H1 (cell line): ENCODE data around the gene FBXO28.

Experiments
- ATF2 ChIP-seq: IDR thresholded peaks from 2 replicates; pipeline ENCODE4 v1.6.1; 2012; ENCODE audit warnings: low read length, inconsistent platforms
- CTCF ChIP-seq, 3 experiments: IDR thresholded peaks; 1 replicate in 2 of 3; 2 replicates in 1 of 3; pipeline versions ENCODE4 v1.5.1 to v1.6.1; 2011; ENCODE audit warnings: low read length in 3 of 3, mild to moderate bottlenecking in 3 of 3, inconsistent platforms in 2 of 3, low read depth in 1 of 3, moderate library complexity in 1 of 3; ENCODE audit not compliant: insufficient read depth in 1 of 3; ENCODE audit errors: control extremely low read depth in 1 of 3
- EZH2 ChIP-seq: fragments of 200-600 bp; sonication (generic); IDR thresholded peaks from 2 replicates; pipeline ENCODE4 v1.7.1; 2012; ENCODE audit warnings: low read depth, mild to moderate bottlenecking, moderate library complexity, low read length, inconsistent platforms; ENCODE audit not compliant: severe bottlenecking
- POLR2A ChIP-seq, 2 experiments: IDR thresholded peaks; 1 replicate in 1 of 2; 2 replicates in 1 of 2; pipeline ENCODE4 v1.6.1; 2011; ENCODE audit warnings: low read depth in 2 of 2, low read length in 2 of 2, mild to moderate bottlenecking in 2 of 2; ENCODE audit errors: control extremely low read depth in 1 of 2
- POLR2AphosphoS5 ChIP-seq: IDR thresholded peaks from 2 replicates; pipeline ENCODE4 v1.6.1; 2011; ENCODE audit warnings: low read depth, low read length
- RFX5 ChIP-seq: IDR thresholded peaks from 2 replicates; pipeline ENCODE4 v1.6.1; 2011; ENCODE audit warnings: low read depth, low read length, improper control_type of control experiment, borderline replicate concordance
- SIN3A ChIP-seq, 2 experiments: IDR thresholded peaks in 1 of 2; conservative IDR thresholded peaks in 1 of 2; 2 replicates each; pipeline ENCODE4 v1.6.1; 2011 to 2012; ENCODE audit warnings: low read length in 2 of 2, improper control_type of control experiment in 1 of 2, low read depth in 1 of 2, mild to moderate bottlenecking in 1 of 2
- TAF1 ChIP-seq: IDR thresholded peaks from 2 replicates; pipeline ENCODE4 v1.6.1; 2011; ENCODE audit warnings: mild to moderate bottlenecking, low read depth, low read length
- TEAD4 ChIP-seq: IDR thresholded peaks from 2 replicates; pipeline ENCODE4 v1.6.1; 2012; ENCODE audit warnings: low read depth, low read length, inconsistent platforms, mixed read lengths

- TF ChIP-seq RFX5 (no peak), EZH2 (no peak), POLR2A (IDR thresholded peaks at IDR 0.05; ENCODE audit: control extremely low read depth in 1 of 2, low read depth in 2 of 2, low read length in 2 of 2) (no peak), CTCF (IDR thresholded peaks at IDR 0.05; ENCODE audit: control extremely low read depth in 1 of 3, insufficient read depth in 1 of 3, low read depth in 1 of 3, low read length in 3 of 3) (no peak), TAF1 (no peak), SIN3A (conservative IDR thresholded peaks at IDR 0.05 in 1 of 2, IDR thresholded peaks at IDR 0.05 in 1 of 2; ENCODE audit: low read depth in 1 of 2, low read length in 2 of 2) (no peak), TEAD4 (no peak), ATF2 (no peak), POLR2AphosphoS5 (no peak)
Observed at GRCh38 chr1:224090116-224090515, 23.8 kb upstream of the FBXO28 start.
